ENCODE results near the gene BCL11B.

The BCL11B gene

DNA sequence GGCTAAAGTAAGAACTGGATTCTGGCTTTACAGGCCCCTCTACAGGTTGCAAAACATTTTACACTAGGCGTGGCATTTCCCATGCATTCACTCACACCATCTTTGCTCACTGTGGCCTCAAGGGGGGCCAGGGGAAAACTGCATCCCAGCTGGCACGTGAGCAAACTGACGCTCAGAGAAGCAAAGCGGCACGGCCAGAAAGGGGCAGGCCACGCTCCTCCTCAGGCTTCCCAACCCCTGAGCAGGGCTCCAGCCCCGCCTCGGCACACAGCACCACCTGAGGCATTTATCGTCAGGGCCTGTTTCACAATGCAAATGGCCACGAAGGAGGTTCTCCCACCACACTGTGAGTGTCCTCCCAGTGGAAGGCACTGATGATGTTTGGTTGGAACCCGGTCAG is 90.8 kb downstream of the BCL11B start (continued):
- TF ChIP-seq, protein P1, sequence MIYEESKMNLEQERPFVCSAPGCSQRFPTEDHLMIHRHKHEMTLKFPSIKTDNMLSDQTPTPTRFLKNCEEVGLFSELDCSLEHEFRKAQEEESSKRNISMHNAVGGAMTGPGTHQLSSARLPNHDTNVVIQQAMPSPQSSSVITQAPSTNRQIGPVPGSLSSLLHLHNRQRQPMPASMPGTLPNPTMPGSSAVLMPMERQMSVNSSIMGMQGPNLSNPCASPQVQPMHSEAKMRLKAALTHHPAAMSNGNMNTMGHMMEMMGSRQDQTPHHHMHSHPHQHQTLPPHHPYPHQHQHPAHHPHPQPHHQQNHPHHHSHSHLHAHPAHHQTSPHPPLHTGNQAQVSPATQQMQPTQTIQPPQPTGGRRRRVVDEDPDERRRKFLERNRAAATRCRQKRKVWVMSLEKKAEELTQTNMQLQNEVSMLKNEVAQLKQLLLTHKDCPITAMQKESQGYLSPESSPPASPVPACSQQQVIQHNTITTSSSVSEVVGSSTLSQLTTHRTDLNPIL (CRISPR knock-in tag; IDR thresholded peaks at IDR 0.05; ENCODE audit: low read depth), result no peak
- TF ChIP-seq ZNF565 (CRISPR knock-in tag; conservative IDR thresholded peaks at IDR 0.05; ENCODE audit: low read depth), result no peak
- TF ChIP-seq BACH2 (CRISPR knock-in tag; IDR thresholded peaks at IDR 0.05; ENCODE audit: borderline replicate concordance), result no peak
- TF ChIP-seq, protein P2, sequence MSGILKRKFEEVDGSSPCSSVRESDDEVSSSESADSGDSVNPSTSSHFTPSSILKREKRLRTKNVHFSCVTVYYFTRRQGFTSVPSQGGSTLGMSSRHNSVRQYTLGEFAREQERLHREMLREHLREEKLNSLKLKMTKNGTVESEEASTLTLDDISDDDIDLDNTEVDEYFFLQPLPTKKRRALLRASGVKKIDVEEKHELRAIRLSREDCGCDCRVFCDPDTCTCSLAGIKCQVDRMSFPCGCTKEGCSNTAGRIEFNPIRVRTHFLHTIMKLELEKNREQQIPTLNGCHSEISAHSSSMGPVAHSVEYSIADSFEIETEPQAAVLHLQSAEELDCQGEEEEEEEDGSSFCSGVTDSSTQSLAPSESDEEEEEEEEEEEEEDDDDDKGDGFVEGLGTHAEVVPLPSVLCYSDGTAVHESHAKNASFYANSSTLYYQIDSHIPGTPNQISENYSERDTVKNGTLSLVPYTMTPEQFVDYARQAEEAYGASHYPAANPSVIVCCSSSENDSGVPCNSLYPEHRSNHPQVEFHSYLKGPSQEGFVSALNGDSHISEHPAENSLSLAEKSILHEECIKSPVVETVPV (CRISPR knock-in tag; IDR thresholded peaks at IDR 0.05), result no peak

DNA sequence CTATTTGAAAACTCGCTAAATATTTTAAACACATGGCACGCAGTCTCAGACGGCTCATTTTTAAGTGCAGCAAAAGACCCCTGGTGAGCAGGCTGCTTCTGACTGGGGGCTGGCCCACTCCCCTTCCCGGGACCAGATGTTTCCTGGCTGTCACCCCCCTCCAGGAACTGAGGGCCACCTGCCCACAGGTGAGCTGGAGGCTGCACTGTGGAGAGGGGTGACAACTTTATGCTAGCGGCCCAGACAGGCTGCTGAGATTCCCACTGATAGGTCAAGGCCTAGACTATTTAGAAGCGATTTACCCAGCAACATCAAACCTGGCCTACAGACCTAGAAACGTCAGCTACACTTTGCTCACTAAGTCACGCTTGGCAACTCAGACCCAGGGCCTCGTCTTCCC is 92.1 kb downstream of the BCL11B start:
- no peak for TF ChIP-seq ZNF70 (CRISPR knock-in tag; IDR thresholded peaks at IDR 0.05)
- no peak for TF ChIP-seq OSR1 (CRISPR knock-in tag; IDR thresholded peaks at IDR 0.05)
- TF ChIP-seq RARB (CRISPR knock-in tag; IDR thresholded peaks at IDR 0.05), result no peak
- no peak for TF ChIP-seq CSDC2 (CRISPR knock-in tag; IDR thresholded peaks at IDR 0.05)
- no peak for TF ChIP-seq ZFP30 (CRISPR knock-in tag; IDR thresholded peaks at IDR 0.05)
- no peak for TF ChIP-seq PPARA (CRISPR knock-in tag; IDR thresholded peaks at IDR 0.05; ENCODE audit: borderline replicate concordance)
- no peak for TF ChIP-seq ARNTL (CRISPR knock-in tag; IDR thresholded peaks at IDR 0.05; ENCODE audit: borderline replicate concordance, low read depth)
- TF ChIP-seq, protein P3, sequence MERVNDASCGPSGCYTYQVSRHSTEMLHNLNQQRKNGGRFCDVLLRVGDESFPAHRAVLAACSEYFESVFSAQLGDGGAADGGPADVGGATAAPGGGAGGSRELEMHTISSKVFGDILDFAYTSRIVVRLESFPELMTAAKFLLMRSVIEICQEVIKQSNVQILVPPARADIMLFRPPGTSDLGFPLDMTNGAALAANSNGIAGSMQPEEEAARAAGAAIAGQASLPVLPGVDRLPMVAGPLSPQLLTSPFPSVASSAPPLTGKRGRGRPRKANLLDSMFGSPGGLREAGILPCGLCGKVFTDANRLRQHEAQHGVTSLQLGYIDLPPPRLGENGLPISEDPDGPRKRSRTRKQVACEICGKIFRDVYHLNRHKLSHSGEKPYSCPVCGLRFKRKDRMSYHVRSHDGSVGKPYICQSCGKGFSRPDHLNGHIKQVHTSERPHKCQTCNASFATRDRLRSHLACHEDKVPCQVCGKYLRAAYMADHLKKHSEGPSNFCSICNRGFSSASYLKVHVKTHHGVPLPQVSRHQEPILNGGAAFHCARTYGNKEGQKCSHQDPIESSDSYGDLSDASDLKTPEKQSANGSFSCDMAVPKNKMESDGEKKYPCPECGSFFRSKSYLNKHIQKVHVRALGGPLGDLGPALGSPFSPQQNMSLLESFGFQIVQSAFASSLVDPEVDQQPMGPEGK (CRISPR knock-in tag; IDR thresholded peaks at IDR 0.05; ENCODE audit: borderline replicate concordance), result no peak
- no peak for TF ChIP-seq SNAI2 (CRISPR knock-in tag; IDR thresholded peaks at IDR 0.05)
- TF ChIP-seq ZNF565 (CRISPR knock-in tag; conservative IDR thresholded peaks at IDR 0.05; ENCODE audit: low read depth), result no peak
- no peak for TF ChIP-seq GLIS3 (CRISPR knock-in tag; IDR thresholded peaks at IDR 0.05)
- no peak for TF ChIP-seq ZNF8 (CRISPR knock-in tag; IDR thresholded peaks at IDR 0.05)
- TF ChIP-seq, protein P4, sequence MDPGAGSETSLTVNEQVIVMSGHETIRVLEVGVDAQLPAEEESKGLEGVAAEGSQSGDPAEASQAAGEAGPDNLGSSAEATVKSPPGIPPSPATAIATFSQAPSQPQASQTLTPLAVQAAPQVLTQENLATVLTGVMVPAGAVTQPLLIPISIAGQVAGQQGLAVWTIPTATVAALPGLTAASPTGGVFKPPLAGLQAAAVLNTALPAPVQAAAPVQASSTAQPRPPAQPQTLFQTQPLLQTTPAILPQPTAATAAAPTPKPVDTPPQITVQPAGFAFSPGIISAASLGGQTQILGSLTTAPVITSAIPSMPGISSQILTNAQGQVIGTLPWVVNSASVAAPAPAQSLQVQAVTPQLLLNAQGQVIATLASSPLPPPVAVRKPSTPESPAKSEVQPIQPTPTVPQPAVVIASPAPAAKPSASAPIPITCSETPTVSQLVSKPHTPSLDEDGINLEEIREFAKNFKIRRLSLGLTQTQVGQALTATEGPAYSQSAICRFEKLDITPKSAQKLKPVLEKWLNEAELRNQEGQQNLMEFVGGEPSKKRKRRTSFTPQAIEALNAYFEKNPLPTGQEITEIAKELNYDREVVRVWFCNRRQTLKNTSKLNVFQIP (CRISPR knock-in tag; IDR thresholded peaks at IDR 0.05; ENCODE audit: borderline replicate concordance, low read depth), result no peak
- TF ChIP-seq ESRRG (CRISPR knock-in tag; IDR thresholded peaks at IDR 0.05), result no peak
- no peak for TF ChIP-seq TOX (CRISPR knock-in tag; IDR thresholded peaks at IDR 0.05; ENCODE audit: borderline replicate concordance)
- no peak for TF ChIP-seq ISL1 (CRISPR knock-in tag; IDR thresholded peaks at IDR 0.05)
- TF ChIP-seq, protein P5, sequence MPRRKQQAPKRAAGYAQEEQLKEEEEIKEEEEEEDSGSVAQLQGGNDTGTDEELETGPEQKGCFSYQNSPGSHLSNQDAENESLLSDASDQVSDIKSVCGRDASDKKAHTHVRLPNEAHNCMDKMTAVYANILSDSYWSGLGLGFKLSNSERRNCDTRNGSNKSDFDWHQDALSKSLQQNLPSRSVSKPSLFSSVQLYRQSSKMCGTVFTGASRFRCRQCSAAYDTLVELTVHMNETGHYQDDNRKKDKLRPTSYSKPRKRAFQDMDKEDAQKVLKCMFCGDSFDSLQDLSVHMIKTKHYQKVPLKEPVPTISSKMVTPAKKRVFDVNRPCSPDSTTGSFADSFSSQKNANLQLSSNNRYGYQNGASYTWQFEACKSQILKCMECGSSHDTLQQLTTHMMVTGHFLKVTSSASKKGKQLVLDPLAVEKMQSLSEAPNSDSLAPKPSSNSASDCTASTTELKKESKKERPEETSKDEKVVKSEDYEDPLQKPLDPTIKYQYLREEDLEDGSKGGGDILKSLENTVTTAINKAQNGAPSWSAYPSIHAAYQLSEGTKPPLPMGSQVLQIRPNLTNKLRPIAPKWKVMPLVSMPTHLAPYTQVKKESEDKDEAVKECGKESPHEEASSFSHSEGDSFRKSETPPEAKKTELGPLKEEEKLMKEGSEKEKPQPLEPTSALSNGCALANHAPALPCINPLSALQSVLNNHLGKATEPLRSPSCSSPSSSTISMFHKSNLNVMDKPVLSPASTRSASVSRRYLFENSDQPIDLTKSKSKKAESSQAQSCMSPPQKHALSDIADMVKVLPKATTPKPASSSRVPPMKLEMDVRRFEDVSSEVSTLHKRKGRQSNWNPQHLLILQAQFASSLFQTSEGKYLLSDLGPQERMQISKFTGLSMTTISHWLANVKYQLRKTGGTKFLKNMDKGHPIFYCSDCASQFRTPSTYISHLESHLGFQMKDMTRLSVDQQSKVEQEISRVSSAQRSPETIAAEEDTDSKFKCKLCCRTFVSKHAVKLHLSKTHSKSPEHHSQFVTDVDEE (CRISPR knock-in tag; IDR thresholded peaks at IDR 0.05), result no peak
- TF ChIP-seq, protein P1 (CRISPR knock-in tag; IDR thresholded peaks at IDR 0.05; ENCODE audit: low read depth), result no peak
- no peak for TF ChIP-seq ZFP3 (CRISPR knock-in tag; IDR thresholded peaks at IDR 0.05)
- TF ChIP-seq TCF4 (CRISPR knock-in tag; IDR thresholded peaks at IDR 0.05; ENCODE audit: borderline replicate concordance), result no peak
- ATAC-seq, result no peak
